DMS53 treated with DMSO at 0.1 percent for 48 hours (cell line): ENCODE data around the gene HAPSTR1.

Experiments used
- DNase-seq: peaks from one replicate; lab custom pipeline; 2025; ENCODE audit not compliant: unreplicated experiment; lab: John Stamatoyannopoulos, UW

HAPSTR1 gene

GRCh38 chr16:9122342-9122741, 30.9 kb downstream of the HAPSTR1 start:
- no peak for DNase-seq

DNA sequence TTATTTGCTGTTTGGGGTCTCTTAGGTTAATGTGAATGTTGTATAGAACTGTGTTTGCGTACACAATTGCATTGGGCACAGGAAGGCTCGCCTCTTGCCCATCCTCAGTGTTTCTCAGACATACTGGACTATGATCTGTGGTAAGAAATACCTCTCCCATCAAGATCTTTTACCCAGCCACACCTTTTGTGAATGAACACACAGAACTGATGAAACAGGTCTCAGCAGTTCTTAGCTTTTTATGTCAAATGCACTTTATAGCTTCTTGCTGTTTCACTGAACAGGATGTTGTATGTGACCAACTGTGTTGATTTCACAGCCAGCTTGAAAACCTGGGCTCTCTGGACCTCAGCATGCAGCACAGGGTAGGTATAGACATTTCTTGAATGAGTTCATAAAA, 31.5 kb downstream of the HAPSTR1 start:
- DNase-seq, result no peak

DNA sequence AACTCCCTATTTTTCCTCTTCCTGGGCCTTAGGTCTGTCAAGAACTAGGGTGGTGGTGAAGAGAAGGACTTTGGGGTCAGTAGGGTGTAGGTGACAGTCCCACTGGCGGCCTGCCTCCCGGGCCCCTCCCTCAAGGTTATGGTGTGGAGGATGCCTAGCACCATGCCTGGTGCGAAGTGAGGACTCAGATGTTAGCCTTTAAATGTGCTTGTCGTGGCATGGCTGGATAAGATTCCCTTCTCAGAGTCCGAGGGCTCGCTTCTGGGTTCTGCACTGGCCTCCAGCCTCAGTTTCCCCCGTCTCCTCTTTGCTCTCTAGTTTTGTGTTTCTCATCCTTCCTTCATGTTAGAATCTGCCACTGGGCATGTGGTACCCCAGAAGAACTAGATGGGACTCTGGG, 32.0 kb downstream of the HAPSTR1 start:
- DNase-seq, result no peak

- DNase-seq, result no peak
These were observed 32.4 kb downstream of the HAPSTR1 start for GRCh38 chr16:9123871-9124270.

- no peak for DNase-seq
These were observed 33.0 kb downstream of the HAPSTR1 start for GRCh38 chr16:9124444-9124843.

GRCh38 chr16:9124908-9125584, 33.6 kb downstream of the HAPSTR1 start:
- no peak for DNase-seq

- DNase-seq, result no peak
These were observed 34.4 kb downstream of the HAPSTR1 start for GRCh38 chr16:9125658-9126505.

DNA sequence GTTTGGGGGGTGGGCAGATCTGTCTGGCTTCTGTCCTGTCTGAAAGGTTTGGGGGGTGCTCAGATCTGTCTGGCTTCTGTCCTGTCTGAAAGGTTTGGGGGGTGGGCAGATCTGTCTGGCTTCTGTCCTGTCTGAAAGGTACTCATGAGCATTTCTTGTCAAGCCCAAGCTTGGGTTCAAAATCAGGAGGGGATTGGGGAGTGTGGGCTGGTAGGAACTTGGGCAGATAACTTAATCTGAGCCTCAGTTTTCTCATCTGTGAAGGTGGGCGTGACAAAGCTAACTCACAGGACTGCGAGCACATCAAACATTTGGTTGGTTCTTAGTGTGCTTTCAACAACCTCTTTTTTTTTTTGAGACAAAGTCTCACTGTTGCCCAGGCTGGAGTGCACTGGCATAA, 35.2 kb downstream of the HAPSTR1 start:
- DNase-seq, result no peak

- no peak for DNase-seq
These were observed 37.2 kb downstream of the HAPSTR1 start for GRCh38 chr16:9128346-9129342.

DNA sequence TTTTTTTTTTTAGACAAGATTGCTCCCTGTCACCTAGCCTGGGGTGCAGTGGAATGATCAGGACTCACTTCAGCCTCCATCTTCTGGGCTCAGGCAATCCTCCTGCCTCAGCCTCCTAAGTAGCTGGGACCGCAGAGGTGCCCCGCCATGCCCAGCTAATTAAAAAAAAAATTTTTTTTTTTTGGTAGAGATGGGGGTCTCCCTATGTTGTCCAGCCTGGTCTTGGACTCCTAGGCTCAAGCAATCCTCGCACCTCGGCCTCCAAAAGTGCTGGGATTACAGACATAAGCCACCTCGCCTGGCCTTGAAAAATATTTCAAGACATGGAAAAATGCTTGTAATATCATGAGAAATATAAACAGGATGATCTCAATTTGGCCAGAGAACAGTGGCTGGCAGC, 42.9 kb downstream of the HAPSTR1 start:
- no peak for DNase-seq

DNA sequence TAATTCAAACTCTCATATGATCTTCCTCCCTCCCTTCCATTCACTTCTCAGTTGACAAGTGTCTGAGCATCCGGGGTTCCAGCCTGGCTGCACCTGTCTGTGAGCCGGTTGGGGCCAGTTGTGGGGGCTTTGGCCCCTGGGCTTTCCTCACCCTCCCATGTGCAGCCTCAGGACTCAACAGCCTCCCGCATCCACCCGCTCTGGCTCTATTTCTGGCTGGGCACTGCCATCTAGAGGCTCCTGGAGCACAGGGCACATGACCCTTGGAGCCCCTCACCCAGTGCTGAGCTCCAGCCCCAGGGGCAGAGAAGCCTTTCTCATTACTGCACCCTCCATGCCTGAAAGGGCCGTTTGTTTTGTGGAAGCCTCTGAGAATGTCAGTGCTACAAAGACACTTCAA, 43.3 kb downstream of the HAPSTR1 start:
- peak; percentile 4 for DNase-seq

- no peak for DNase-seq
These were observed 44.4 kb downstream of the HAPSTR1 start for GRCh38 chr16:9135797-9136196.

DNA sequence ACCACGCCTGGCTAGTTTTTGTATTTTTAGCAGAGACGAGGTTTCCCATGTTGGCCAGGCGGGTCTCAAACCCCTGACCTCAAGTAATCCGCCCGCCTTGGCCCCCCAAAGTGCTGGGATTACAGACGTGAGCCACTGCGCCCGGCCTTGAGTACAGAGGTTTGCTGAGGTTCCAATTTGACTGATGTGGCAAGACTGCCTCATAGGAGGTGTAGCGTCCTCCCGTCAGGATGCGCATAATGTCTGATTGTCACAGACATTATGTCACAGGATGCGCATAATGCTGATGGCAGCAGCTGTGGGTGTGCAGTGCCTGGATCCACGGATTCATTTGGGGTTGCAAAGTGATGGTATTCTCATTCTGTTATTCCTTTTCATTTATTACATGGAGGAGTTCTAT, 45.2 kb downstream of the HAPSTR1 start:
- DNase-seq, result no peak

- DNase-seq, result no peak
These were observed 46.7 kb downstream of the HAPSTR1 start for GRCh38 chr16:9138021-9138680.

GRCh38 chr16:9138731-9139501, 47.5 kb downstream of the HAPSTR1 start:
- DNase-seq, result peak; percentile 5

- no peak for DNase-seq
These were observed 48.5 kb downstream of the HAPSTR1 start for GRCh38 chr16:9139965-9140364.
